ENCODE measurements around the gene FBXO30.

Gene FBXO30

GRCh38 chr6:145783796-145784195, 30.8 kb downstream of the FBXO30 start:
- Histone ChIP-seq H2BK5ac (ENCODE audit: low read length) (no peak overlapping the region), H3K4me3 (ENCODE audit: low read length in 2 of 2) (no peak overlapping the region), H3K23ac (ENCODE audit: low read depth, low read length, poor library complexity) (no peak overlapping the region), H2AK5ac (ENCODE audit: low read depth, low read length) (no peak overlapping the region), H3K18ac (ENCODE audit: low read length) (no peak overlapping the region), H3K14ac (ENCODE audit: low read length) (no peak overlapping the region), H2AFZ (ENCODE audit: low read length) (no peak overlapping the region), H2BK12ac (ENCODE audit: low read length) (no peak overlapping the region), H3K27me3 (ENCODE audit: control insufficient read depth in 3 of 3, insufficient read depth in 3 of 3, low read depth in 1 of 3, low read length in 3 of 3) (no peaks in the 10 kb centered on the region), H3K9me3 (replicated peaks in 1 of 2; ENCODE audit: control insufficient read depth in 2 of 2, insufficient read depth in 1 of 2, low read depth in 1 of 2, low read length in 2 of 2) (peaks cover 5 to 11% of the 10 kb centered on the region in 2 donors), H2BK120ac (ENCODE audit: low read depth, low read length) (no peak overlapping the region), H3K9ac (ENCODE audit: low read depth, low read length, poor library complexity) (no peak overlapping the region), H4K91ac (ENCODE audit: low read depth, low read length, poor library complexity) (no peak overlapping the region), H3K36me3 (replicated peaks in 1 of 2; ENCODE audit: control insufficient read depth in 2 of 2, insufficient read depth in 2 of 2, low read length in 2 of 2) (peaks cover 8 to 13% of the 10 kb centered on the region in 2 donors), H4K8ac (ENCODE audit: low read depth, low read length) (no peak overlapping the region), H3K4ac (ENCODE audit: low read length) (no peak overlapping the region), H3K4me2 (ENCODE audit: insufficient read depth, low read length, poor library complexity, severe bottlenecking) (no peak overlapping the region), H3K4me1 (ENCODE audit: control insufficient read depth in 2 of 2, insufficient read depth in 1 of 2, low read depth in 1 of 2, low read length in 2 of 2) (no peaks in the 10 kb centered on the region), H2BK15ac (ENCODE audit: low read length) (no peak overlapping the region), H3K79me1 (ENCODE audit: low read depth, low read length) (no peaks in the 10 kb centered on the region), H3K27ac (replicated peaks; ENCODE audit: low read length) (no peak overlapping the region)
- DNase-seq (ENCODE audit: low spot score): no peak
- WGBS, 2 donors (ENCODE audit: extremely low coverage in 2 of 2, insufficient read length in 2 of 2, insufficient replicate concordance in 1 of 2): no CpG with 5 or more reads among the region's 5 CpGs

GRCh38 chr6:145772846-145773245, 41.7 kb downstream of the FBXO30 start:
- H3K14ac ChIP-seq (ENCODE audit: low read length): no peak overlapping the region
- H3K18ac ChIP-seq (ENCODE audit: low read length): no peak overlapping the region
- no peak overlapping the region for H3K4ac ChIP-seq (ENCODE audit: low read length)
- no peak overlapping the region for H2BK5ac ChIP-seq (ENCODE audit: low read length)
- H3K9me3 ChIP-seq (replicated peaks in 1 of 2; ENCODE audit: control insufficient read depth in 2 of 2, insufficient read depth in 1 of 2, low read depth in 1 of 2, low read length in 2 of 2): no peaks in the 10 kb centered on the region
- no peaks in the 10 kb centered on the region for H3K4me1 ChIP-seq (ENCODE audit: control insufficient read depth in 2 of 2, insufficient read depth in 1 of 2, low read depth in 1 of 2, low read length in 2 of 2)
- no peak overlapping the region for H3K4me3 ChIP-seq (ENCODE audit: low read length in 2 of 2)
- no peak for DNase-seq (ENCODE audit: low spot score)
- H2BK120ac ChIP-seq (ENCODE audit: low read depth, low read length): no peak overlapping the region
- no peaks in the 10 kb centered on the region for H3K79me1 ChIP-seq (ENCODE audit: low read depth, low read length)
- H3K23ac ChIP-seq (ENCODE audit: low read depth, low read length, poor library complexity): no peak overlapping the region
- H4K91ac ChIP-seq (ENCODE audit: low read depth, low read length, poor library complexity): no peak overlapping the region
- H4K8ac ChIP-seq (ENCODE audit: low read depth, low read length): no peak overlapping the region
- no peak overlapping the region for H2BK12ac ChIP-seq (ENCODE audit: low read length)
- no peak overlapping the region for H2BK15ac ChIP-seq (ENCODE audit: low read length)
- H3K36me3 ChIP-seq (replicated peaks in 1 of 2; ENCODE audit: control insufficient read depth in 2 of 2, insufficient read depth in 2 of 2, low read length in 2 of 2): no peaks in the 10 kb centered on the region
- no peaks in the 10 kb centered on the region for H3K27me3 ChIP-seq (ENCODE audit: control insufficient read depth in 3 of 3, insufficient read depth in 3 of 3, low read depth in 1 of 3, low read length in 3 of 3)
- no peak overlapping the region for H2AK5ac ChIP-seq (ENCODE audit: low read depth, low read length)
- WGBS, 2 donors (ENCODE audit: extremely low coverage in 2 of 2, insufficient read length in 2 of 2, insufficient replicate concordance in 1 of 2): no CpG with 5 or more reads among the region's 1 CpG
- no peak overlapping the region for H2AFZ ChIP-seq (ENCODE audit: low read length)
- no peak overlapping the region for H3K9ac ChIP-seq (ENCODE audit: low read depth, low read length, poor library complexity)
- no peak overlapping the region for H3K27ac ChIP-seq (replicated peaks; ENCODE audit: low read length)
- H3K4me2 ChIP-seq (ENCODE audit: insufficient read depth, low read length, poor library complexity, severe bottlenecking): no peak overlapping the region

DNA sequence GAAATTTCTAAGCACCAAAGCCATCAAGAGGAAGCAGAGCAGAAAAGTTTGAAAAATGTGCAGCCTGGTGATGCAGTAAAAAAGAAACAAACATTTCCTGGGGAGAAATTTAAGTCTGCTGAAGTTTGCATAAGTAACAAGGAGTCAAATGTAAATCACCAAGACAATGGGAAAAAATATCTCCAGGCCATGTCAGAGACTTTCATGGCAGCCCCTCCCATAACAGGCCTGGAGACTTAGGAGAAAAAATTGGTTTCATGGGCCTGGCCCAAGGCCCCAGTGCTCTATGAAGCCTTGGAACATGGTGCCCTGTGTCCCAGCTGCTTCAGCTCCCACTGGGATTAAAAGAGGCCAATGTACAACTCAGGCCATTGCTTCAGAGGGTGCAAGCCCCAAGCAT, 49.1 kb downstream of the FBXO30 start:
- Histone ChIP-seq H3K27me3 (ENCODE audit: control insufficient read depth in 3 of 3, insufficient read depth in 3 of 3, low read depth in 1 of 3, low read length in 3 of 3) (no peaks in the 10 kb centered on the region), H2BK5ac (ENCODE audit: low read length) (no peak overlapping the region), H3K4me3 (ENCODE audit: low read length in 2 of 2) (no peak overlapping the region), H2AFZ (ENCODE audit: low read length) (no peak overlapping the region), H3K4ac (ENCODE audit: low read length) (no peak overlapping the region), H4K8ac (ENCODE audit: low read depth, low read length) (no peak overlapping the region), H3K27ac (replicated peaks; ENCODE audit: low read length) (no peak overlapping the region), H3K9ac (ENCODE audit: low read depth, low read length, poor library complexity) (no peak overlapping the region), H2BK15ac (ENCODE audit: low read length) (no peak overlapping the region), H4K91ac (ENCODE audit: low read depth, low read length, poor library complexity) (no peak overlapping the region), H3K4me2 (ENCODE audit: insufficient read depth, low read length, poor library complexity, severe bottlenecking) (no peak overlapping the region), H3K4me1 (ENCODE audit: control insufficient read depth in 2 of 2, insufficient read depth in 1 of 2, low read depth in 1 of 2, low read length in 2 of 2) (no peaks in the 10 kb centered on the region), H3K18ac (ENCODE audit: low read length) (no peak overlapping the region), H2AK5ac (ENCODE audit: low read depth, low read length) (no peak overlapping the region), H3K14ac (ENCODE audit: low read length) (no peak overlapping the region), H3K9me3 (replicated peaks in 1 of 2; ENCODE audit: control insufficient read depth in 2 of 2, insufficient read depth in 1 of 2, low read depth in 1 of 2, low read length in 2 of 2) (no peaks in the 10 kb centered on the region), H2BK12ac (ENCODE audit: low read length) (no peak overlapping the region), H3K23ac (ENCODE audit: low read depth, low read length, poor library complexity) (no peak overlapping the region), H2BK120ac (ENCODE audit: low read depth, low read length) (no peak overlapping the region), H3K79me1 (ENCODE audit: low read depth, low read length) (no peaks in the 10 kb centered on the region), H3K36me3 (replicated peaks in 1 of 2; ENCODE audit: control insufficient read depth in 2 of 2, insufficient read depth in 2 of 2, low read length in 2 of 2) (no peaks in the 10 kb centered on the region)
- no peak for DNase-seq (ENCODE audit: low spot score)

- no peak overlapping the region for H3K9ac ChIP-seq (ENCODE audit: low read depth, low read length, poor library complexity)
- H2AK5ac ChIP-seq (ENCODE audit: low read depth, low read length): no peak overlapping the region
- no peak overlapping the region for H3K14ac ChIP-seq (ENCODE audit: low read length)
- H2AFZ ChIP-seq (ENCODE audit: low read length): no peak overlapping the region
- no peak overlapping the region for H3K4me3 ChIP-seq (ENCODE audit: low read length in 2 of 2)
- H3K9me3 ChIP-seq (replicated peaks in 1 of 2; ENCODE audit: control insufficient read depth in 2 of 2, insufficient read depth in 1 of 2, low read depth in 1 of 2, low read length in 2 of 2): no peaks in the 10 kb centered on the region
- H3K27ac ChIP-seq (replicated peaks; ENCODE audit: low read length): no peak overlapping the region
- no peaks in the 10 kb centered on the region for H3K36me3 ChIP-seq (replicated peaks in 1 of 2; ENCODE audit: control insufficient read depth in 2 of 2, insufficient read depth in 2 of 2, low read length in 2 of 2)
- H3K18ac ChIP-seq (ENCODE audit: low read length): no peak overlapping the region
- no peak overlapping the region for H4K8ac ChIP-seq (ENCODE audit: low read depth, low read length)
- no peaks in the 10 kb centered on the region for H3K27me3 ChIP-seq (ENCODE audit: control insufficient read depth in 3 of 3, insufficient read depth in 3 of 3, low read depth in 1 of 3, low read length in 3 of 3)
- no peak overlapping the region for H2BK5ac ChIP-seq (ENCODE audit: low read length)
- no peak overlapping the region for H3K4me2 ChIP-seq (ENCODE audit: insufficient read depth, low read length, poor library complexity, severe bottlenecking)
- no peak overlapping the region for H2BK15ac ChIP-seq (ENCODE audit: low read length)
- H3K23ac ChIP-seq (ENCODE audit: low read depth, low read length, poor library complexity): no peak overlapping the region
- no peak overlapping the region for H2BK12ac ChIP-seq (ENCODE audit: low read length)
- H4K91ac ChIP-seq (ENCODE audit: low read depth, low read length, poor library complexity): no peak overlapping the region
- no peak overlapping the region for H3K4ac ChIP-seq (ENCODE audit: low read length)
- H2BK120ac ChIP-seq (ENCODE audit: low read depth, low read length): no peak overlapping the region
- no peaks in the 10 kb centered on the region for H3K79me1 ChIP-seq (ENCODE audit: low read depth, low read length)
- DNase-seq (ENCODE audit: low spot score): no peak
- H3K4me1 ChIP-seq (ENCODE audit: control insufficient read depth in 2 of 2, insufficient read depth in 1 of 2, low read depth in 1 of 2, low read length in 2 of 2): no peaks in the 10 kb centered on the region
Observed at GRCh38 chr6:145763742-145764141, 50.9 kb downstream of the FBXO30 start.

Data from neuronal stem cell (in vitro differentiated cells).